ENCODE data around the gene EXOC6B.

DNA sequence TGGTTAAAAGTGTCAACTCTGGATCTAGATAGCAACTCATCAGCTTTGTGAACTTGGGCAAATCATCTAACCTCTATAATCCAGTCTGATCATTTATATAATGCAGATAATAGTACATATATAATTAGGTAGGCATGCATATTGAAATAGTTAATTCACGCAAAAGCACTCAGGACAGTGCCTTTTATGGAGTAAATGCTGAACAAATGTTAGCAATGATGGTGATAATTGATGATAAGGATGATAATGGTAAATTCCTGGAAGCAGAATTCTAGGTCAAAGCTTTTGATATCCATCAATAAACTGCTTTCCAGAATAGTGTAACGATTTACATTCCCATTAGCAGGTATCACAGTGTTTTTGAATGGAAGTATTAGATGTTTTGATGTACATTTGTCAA is 618.5 kb downstream of the EXOC6B start:
- TF ChIP-seq, protein P1, sequence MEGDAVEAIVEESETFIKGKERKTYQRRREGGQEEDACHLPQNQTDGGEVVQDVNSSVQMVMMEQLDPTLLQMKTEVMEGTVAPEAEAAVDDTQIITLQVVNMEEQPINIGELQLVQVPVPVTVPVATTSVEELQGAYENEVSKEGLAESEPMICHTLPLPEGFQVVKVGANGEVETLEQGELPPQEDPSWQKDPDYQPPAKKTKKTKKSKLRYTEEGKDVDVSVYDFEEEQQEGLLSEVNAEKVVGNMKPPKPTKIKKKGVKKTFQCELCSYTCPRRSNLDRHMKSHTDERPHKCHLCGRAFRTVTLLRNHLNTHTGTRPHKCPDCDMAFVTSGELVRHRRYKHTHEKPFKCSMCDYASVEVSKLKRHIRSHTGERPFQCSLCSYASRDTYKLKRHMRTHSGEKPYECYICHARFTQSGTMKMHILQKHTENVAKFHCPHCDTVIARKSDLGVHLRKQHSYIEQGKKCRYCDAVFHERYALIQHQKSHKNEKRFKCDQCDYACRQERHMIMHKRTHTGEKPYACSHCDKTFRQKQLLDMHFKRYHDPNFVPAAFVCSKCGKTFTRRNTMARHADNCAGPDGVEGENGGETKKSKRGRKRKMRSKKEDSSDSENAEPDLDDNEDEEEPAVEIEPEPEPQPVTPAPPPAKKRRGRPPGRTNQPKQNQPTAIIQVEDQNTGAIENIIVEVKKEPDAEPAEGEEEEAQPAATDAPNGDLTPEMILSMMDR (IDR thresholded peaks at IDR 0.05): no peak
- TF ChIP-seq POLR2A (IDR thresholded peaks at IDR 0.05; ENCODE audit: low read length) (no peak), CEBPB (IDR thresholded peaks at IDR 0.05) (no peak), GATA3 (IDR thresholded peaks at IDR 0.05; ENCODE audit: borderline replicate concordance) (no peak), CHD4 (IDR thresholded peaks at IDR 0.05; ENCODE audit: borderline replicate concordance) (no peak), RAD21 (conservative IDR thresholded peaks at IDR 0.05 in 1 of 2, IDR thresholded peaks at IDR 0.05 in 1 of 2) (no peak), CHD2 (IDR thresholded peaks at IDR 0.05; ENCODE audit: low read length, partially characterized antibody) (no peak)
- TF ChIP-seq, protein P2, sequence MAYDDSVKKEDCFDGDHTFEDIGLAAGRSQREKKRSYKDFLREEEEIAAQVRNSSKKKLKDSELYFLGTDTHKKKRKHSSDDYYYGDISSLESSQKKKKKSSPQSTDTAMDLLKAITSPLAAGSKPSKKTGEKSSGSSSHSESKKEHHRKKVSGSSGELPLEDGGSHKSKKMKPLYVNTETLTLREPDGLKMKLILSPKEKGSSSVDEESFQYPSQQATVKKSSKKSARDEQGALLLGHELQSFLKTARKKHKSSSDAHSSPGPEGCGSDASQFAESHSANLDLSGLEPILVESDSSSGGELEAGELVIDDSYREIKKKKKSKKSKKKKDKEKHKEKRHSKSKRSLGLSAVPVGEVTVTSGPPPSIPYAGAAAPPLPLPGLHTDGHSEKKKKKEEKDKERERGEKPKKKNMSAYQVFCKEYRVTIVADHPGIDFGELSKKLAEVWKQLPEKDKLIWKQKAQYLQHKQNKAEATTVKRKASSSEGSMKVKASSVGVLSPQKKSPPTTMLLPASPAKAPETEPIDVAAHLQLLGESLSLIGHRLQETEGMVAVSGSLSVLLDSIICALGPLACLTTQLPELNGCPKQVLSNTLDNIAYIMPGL (CRISPR knock-in tag; IDR thresholded peaks at IDR 0.05; ENCODE audit: borderline replicate concordance): no peak
- TF ChIP-seq, protein P3, sequence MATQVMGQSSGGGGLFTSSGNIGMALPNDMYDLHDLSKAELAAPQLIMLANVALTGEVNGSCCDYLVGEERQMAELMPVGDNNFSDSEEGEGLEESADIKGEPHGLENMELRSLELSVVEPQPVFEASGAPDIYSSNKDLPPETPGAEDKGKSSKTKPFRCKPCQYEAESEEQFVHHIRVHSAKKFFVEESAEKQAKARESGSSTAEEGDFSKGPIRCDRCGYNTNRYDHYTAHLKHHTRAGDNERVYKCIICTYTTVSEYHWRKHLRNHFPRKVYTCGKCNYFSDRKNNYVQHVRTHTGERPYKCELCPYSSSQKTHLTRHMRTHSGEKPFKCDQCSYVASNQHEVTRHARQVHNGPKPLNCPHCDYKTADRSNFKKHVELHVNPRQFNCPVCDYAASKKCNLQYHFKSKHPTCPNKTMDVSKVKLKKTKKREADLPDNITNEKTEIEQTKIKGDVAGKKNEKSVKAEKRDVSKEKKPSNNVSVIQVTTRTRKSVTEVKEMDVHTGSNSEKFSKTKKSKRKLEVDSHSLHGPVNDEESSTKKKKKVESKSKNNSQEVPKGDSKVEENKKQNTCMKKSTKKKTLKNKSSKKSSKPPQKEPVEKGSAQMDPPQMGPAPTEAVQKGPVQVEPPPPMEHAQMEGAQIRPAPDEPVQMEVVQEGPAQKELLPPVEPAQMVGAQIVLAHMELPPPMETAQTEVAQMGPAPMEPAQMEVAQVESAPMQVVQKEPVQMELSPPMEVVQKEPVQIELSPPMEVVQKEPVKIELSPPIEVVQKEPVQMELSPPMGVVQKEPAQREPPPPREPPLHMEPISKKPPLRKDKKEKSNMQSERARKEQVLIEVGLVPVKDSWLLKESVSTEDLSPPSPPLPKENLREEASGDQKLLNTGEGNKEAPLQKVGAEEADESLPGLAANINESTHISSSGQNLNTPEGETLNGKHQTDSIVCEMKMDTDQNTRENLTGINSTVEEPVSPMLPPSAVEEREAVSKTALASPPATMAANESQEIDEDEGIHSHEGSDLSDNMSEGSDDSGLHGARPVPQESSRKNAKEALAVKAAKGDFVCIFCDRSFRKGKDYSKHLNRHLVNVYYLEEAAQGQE (IDR thresholded peaks at IDR 0.05): no peak
- TF ChIP-seq, protein P4, sequence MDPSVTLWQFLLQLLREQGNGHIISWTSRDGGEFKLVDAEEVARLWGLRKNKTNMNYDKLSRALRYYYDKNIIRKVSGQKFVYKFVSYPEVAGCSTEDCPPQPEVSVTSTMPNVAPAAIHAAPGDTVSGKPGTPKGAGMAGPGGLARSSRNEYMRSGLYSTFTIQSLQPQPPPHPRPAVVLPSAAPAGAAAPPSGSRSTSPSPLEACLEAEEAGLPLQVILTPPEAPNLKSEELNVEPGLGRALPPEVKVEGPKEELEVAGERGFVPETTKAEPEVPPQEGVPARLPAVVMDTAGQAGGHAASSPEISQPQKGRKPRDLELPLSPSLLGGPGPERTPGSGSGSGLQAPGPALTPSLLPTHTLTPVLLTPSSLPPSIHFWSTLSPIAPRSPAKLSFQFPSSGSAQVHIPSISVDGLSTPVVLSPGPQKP (IDR thresholded peaks at IDR 0.05; ENCODE audit: low read depth, low read length): no peak
